CD4-positive, CD25-positive, alpha-beta regulatory T cell (primary cell): ENCODE data around the gene ADTRP. TPM values are rescaled to one million over a fixed set of nuclear protein-coding genes. Genes with fewer than 3 reads are reported as not detected.

Experiments
- ATAC-seq, 2 donors: fragments of 150-1000 bp; cut with Tn5 transposase; one replicate each; pipeline ENCODE4 v1.10.0; 2021; ENCODE audit warnings: low read depth in 2 of 2, moderate number of reproducible peaks in 2 of 2, moderate library complexity in 1 of 2
- DNase-seq, 3 donors: peaks; one replicate each; pipeline versions ENCODE4 v3.0.0 to v3.0.0-alpha.2; 2012 to 2022; ENCODE audit warnings: mixed read lengths in 1 of 3
- H3K27ac ChIP-seq: one replicate; pipeline ENCODE4 v1.7.0; 2013; ENCODE audit warnings: mild to moderate bottlenecking, low read length; ENCODE audit not compliant: insufficient read depth, poor library complexity, severe bottlenecking
- H3K27me3 ChIP-seq: one replicate; pipeline ENCODE4 v1.7.0; 2013; ENCODE audit warnings: low read length; ENCODE audit not compliant: control insufficient read depth, insufficient read depth
- H3K36me3 ChIP-seq: one replicate; pipeline ENCODE4 v1.7.0; 2013; ENCODE audit warnings: mild to moderate bottlenecking, low read length, moderate library complexity; ENCODE audit not compliant: control insufficient read depth, insufficient read depth
- H3K4me1 ChIP-seq: 2 replicates; pipeline ENCODE4 v1.7.0; 2013; ENCODE audit warnings: mild to moderate bottlenecking, low read length; ENCODE audit not compliant: insufficient read depth, control insufficient read depth, poor library complexity, severe bottlenecking
- H3K4me3 ChIP-seq: one replicate; pipeline ENCODE4 v1.7.0; 2013; ENCODE audit warnings: low read depth, mild to moderate bottlenecking, low read length, moderate library complexity
- H3K9me3 ChIP-seq, 2 experiments: 1 replicate in 1 of 2; 2 replicates in 1 of 2; pipeline ENCODE4 v1.7.0; 2013; ENCODE audit warnings: low read length in 2 of 2, mild to moderate bottlenecking in 1 of 2, moderate library complexity in 1 of 2; ENCODE audit not compliant: control insufficient read depth in 2 of 2
- H3K27ac Mint-ChIP-seq, 3 donors: one replicate each; pipeline ENCODE4 v1.8.0; 2020 to 2022; ENCODE audit warnings: mild to moderate bottlenecking in 3 of 3, mixed read lengths in 3 of 3, moderate library complexity in 2 of 3
- H3K27me3 Mint-ChIP-seq: one replicate; pipeline ENCODE4 v1.8.0; 2022; ENCODE audit warnings: mild to moderate bottlenecking, mixed read lengths
- H3K36me3 Mint-ChIP-seq: one replicate; pipeline ENCODE4 v1.8.0; 2020; ENCODE audit warnings: mixed read lengths
- H3K4me1 Mint-ChIP-seq, 4 donors: one replicate each; pipeline ENCODE4 v1.8.0; 2020 to 2022; ENCODE audit warnings: mixed read lengths in 4 of 4, mild to moderate bottlenecking in 1 of 4
- H3K4me3 Mint-ChIP-seq, 4 donors: one replicate each; pipeline ENCODE4 v1.8.0; 2020 to 2022; ENCODE audit warnings: mild to moderate bottlenecking in 4 of 4, mixed read lengths in 4 of 4, moderate library complexity in 3 of 4
- H3K9me3 Mint-ChIP-seq, 7 donors: one replicate each; pipeline ENCODE4 v1.8.0; 2020 to 2022; ENCODE audit warnings: mixed read lengths in 7 of 7, mild to moderate bottlenecking in 3 of 7, moderate library complexity in 2 of 7
- polyA plus RNA-seq, 4 donors: library from polyadenylated mRNA; unstranded; fragments of 300-500 nt; fragmentation: Illumina TruSeq; gene quantifications; one replicate each; pipeline ENCODE4 v1.2.3, GENCODE V29; 2021
- total RNA-seq: library from RNA; stranded (reverse); gene quantifications from one replicate; pipeline ENCODE4 v1.2.3, GENCODE V29; 2022

ADTRP gene
- total and polyA plus RNA-seq, 5 donors from 2014 or later, result 27.3 to 41.7 (median 40.9) TPM

GRCh38 chr6:11814819-11815218 lies 36.2 kb upstream of the ADTRP start:
- no peaks in the 10 kb centered on the region for H3K9me3 ChIP-seq
- Mint-ChIP-seq H3K27me3 (no peaks in the 10 kb centered on the region), H3K4me3 (no peak overlapping the region), H3K36me3 (no peaks in the 10 kb centered on the region), H3K27ac (no peak overlapping the region), H3K4me1 (peaks cover 0 to 3% (median 0%) of the 10 kb centered on the region in 4 donors), H3K9me3 (peaks cover 0 to 3% (median 0%) of the 10 kb centered on the region in 7 donors)
- DNase-seq (no peak), ATAC-seq (no peak)
- H3K36me3 ChIP-seq, result no peaks in the 10 kb centered on the region
- H3K27ac ChIP-seq, result no peak overlapping the region
- H3K27me3 ChIP-seq, result no peaks in the 10 kb centered on the region
- no peak overlapping the region for H3K4me3 ChIP-seq
- no peaks in the 10 kb centered on the region for H3K4me1 ChIP-seq

- no peak for DNase-seq
- no peak for ATAC-seq
- H3K27ac Mint-ChIP-seq, result no peak overlapping the region
- H3K4me1 Mint-ChIP-seq, result peaks cover 0 to 3% (median 0%) of the 10 kb centered on the region in 4 donors
- Histone ChIP-seq H3K4me1 (no peaks in the 10 kb centered on the region), H3K36me3 (no peaks in the 10 kb centered on the region), H3K27ac (no peak overlapping the region), H3K4me3 (no peak overlapping the region), H3K9me3 (no peaks in the 10 kb centered on the region), H3K27me3 (no peaks in the 10 kb centered on the region)
- no peaks in the 10 kb centered on the region for H3K36me3 Mint-ChIP-seq
- H3K4me3 Mint-ChIP-seq, result no peak overlapping the region
- H3K27me3 Mint-ChIP-seq, result no peaks in the 10 kb centered on the region
- no peaks in the 10 kb centered on the region for H3K9me3 Mint-ChIP-seq
Measured at GRCh38 chr6:11814106-11814505, 35.5 kb upstream of the ADTRP start.

- Mint-ChIP-seq H3K36me3 (no peaks in the 10 kb centered on the region), H3K9me3 (no peaks in the 10 kb centered on the region), H3K27ac (no peak overlapping the region), H3K4me3 (no peak overlapping the region), H3K27me3 (no peaks in the 10 kb centered on the region), H3K4me1 (peaks cover 0 to 3% (median 0%) of the 10 kb centered on the region in 4 donors)
- H3K36me3 ChIP-seq, result no peaks in the 10 kb centered on the region
- H3K4me1 ChIP-seq, result no peaks in the 10 kb centered on the region
- no peak overlapping the region for H3K4me3 ChIP-seq
- no peak overlapping the region for H3K27ac ChIP-seq
- no peaks in the 10 kb centered on the region for H3K9me3 ChIP-seq
- no peaks in the 10 kb centered on the region for H3K27me3 ChIP-seq
- ATAC-seq (no peak), DNase-seq (no peak)
Measured at GRCh38 chr6:11813606-11814005, 35.0 kb upstream of the ADTRP start.

- Histone ChIP-seq H3K27me3 (no peaks in the 10 kb centered on the region), H3K36me3 (no peaks in the 10 kb centered on the region), H3K27ac (no peak overlapping the region), H3K4me3 (no peak overlapping the region), H3K4me1 (no peaks in the 10 kb centered on the region), H3K9me3 (no peaks in the 10 kb centered on the region)
- Mint-ChIP-seq H3K27me3 (no peaks in the 10 kb centered on the region), H3K27ac (no peak overlapping the region), H3K36me3 (no peaks in the 10 kb centered on the region), H3K9me3 (no peaks in the 10 kb centered on the region), H3K4me3 (no peak overlapping the region), H3K4me1 (peaks cover 0 to 3% (median 1%) of the 10 kb centered on the region in 4 donors)
- DNase-seq (no peak), ATAC-seq (no peak)
Measured at GRCh38 chr6:11812951-11813350, 34.3 kb upstream of the ADTRP start.

GRCh38 chr6:11812439-11812838 lies 33.8 kb upstream of the ADTRP start:
- H3K27me3 Mint-ChIP-seq, result no peaks in the 10 kb centered on the region
- H3K36me3 Mint-ChIP-seq, result no peaks in the 10 kb centered on the region
- H3K4me1 Mint-ChIP-seq, result peaks cover 0 to 4% (median 2%) of the 10 kb centered on the region in 4 donors
- ATAC-seq, result no peak
- H3K4me1 ChIP-seq, result no peaks in the 10 kb centered on the region
- H3K4me3 Mint-ChIP-seq, result no peak overlapping the region
- peak overlapping the region in 1 of 3 donors; percentile 12 for H3K27ac Mint-ChIP-seq
- H3K9me3 ChIP-seq, result no peaks in the 10 kb centered on the region
- no peak for DNase-seq
- H3K9me3 Mint-ChIP-seq, result no peaks in the 10 kb centered on the region
- no peak overlapping the region for H3K4me3 ChIP-seq
- H3K36me3 ChIP-seq, result no peaks in the 10 kb centered on the region
- no peak overlapping the region for H3K27ac ChIP-seq
- no peaks in the 10 kb centered on the region for H3K27me3 ChIP-seq

- Histone ChIP-seq H3K4me3 (no peak overlapping the region), H3K9me3 (no peaks in the 10 kb centered on the region), H3K36me3 (no peaks in the 10 kb centered on the region), H3K27me3 (no peaks in the 10 kb centered on the region), H3K4me1 (no peaks in the 10 kb centered on the region), H3K27ac (no peak overlapping the region)
- no peaks in the 10 kb centered on the region for H3K9me3 Mint-ChIP-seq
- peaks cover 3% of the 10 kb centered on the region for H3K27me3 Mint-ChIP-seq
- DNase-seq (no peak), ATAC-seq (no peak)
- no peak overlapping the region for H3K4me3 Mint-ChIP-seq
- no peaks in the 10 kb centered on the region for H3K36me3 Mint-ChIP-seq
- H3K27ac Mint-ChIP-seq, result peak overlapping the region in 1 of 3 donors; percentile 1
- peaks cover 0 to 7% (median 2%) of the 10 kb centered on the region in 4 donors for H3K4me1 Mint-ChIP-seq
Measured at GRCh38 chr6:11811644-11812264, 33.2 kb upstream of the ADTRP start.

- ATAC-seq (no peak), DNase-seq (no peak)
- no peaks in the 10 kb centered on the region for H3K9me3 ChIP-seq
- H3K4me3 ChIP-seq, result no peak overlapping the region
- Mint-ChIP-seq H3K36me3 (no peaks in the 10 kb centered on the region), H3K4me3 (no peak overlapping the region), H3K4me1 (peaks cover 0 to 14% (median 4%) of the 10 kb centered on the region in 4 donors), H3K27ac (peak overlapping the region in 1 of 3 donors; percentile 1), H3K9me3 (no peaks in the 10 kb centered on the region), H3K27me3 (peaks cover 4% of the 10 kb centered on the region)
- H3K27me3 ChIP-seq, result no peaks in the 10 kb centered on the region
- H3K27ac ChIP-seq, result no peak overlapping the region
- peaks cover 5% of the 10 kb centered on the region for H3K4me1 ChIP-seq
- no peaks in the 10 kb centered on the region for H3K36me3 ChIP-seq
Measured at GRCh38 chr6:11810854-11811643, 32.4 kb upstream of the ADTRP start.
